Measurements from ENCODE around the gene PRR16.

DNA sequence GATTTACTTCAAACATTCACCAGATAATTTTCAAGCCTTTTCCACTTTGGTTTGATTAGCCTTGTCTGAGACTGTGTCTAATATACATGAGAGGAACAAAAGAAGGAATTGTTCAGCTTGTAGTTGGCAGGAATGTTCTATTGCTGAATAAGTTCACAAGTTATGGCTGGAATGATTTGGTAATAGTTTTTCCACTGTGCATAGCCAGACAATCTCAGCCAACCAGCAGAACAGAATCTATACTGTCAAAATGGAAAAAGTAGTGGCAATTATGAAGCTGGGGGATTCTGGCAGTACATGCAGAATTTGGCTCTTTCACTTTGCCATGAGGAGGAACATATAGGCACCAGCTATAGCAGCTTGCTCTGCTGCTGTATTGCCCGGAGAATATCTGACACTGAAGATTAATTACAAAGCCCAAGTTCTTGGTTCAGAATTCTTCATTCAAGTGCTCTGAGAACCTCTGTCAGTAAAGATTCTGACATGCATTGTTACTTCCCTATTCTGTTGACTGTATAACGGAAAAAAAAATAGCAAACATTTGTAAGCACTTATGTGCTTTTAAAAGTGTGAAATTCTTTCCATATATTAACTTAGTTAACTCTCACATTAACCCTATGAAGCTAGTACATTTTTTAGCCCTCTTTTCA, 150.6 kb downstream of the PRR16 start:
- no peak for TF ChIP-seq POLR2A (IDR thresholded peaks at IDR 0.05; ENCODE audit: low read depth, low read length)
- no peak for TF ChIP-seq TAF1 (IDR thresholded peaks at IDR 0.05; ENCODE audit: low read depth, low read length)
- no peak for TF ChIP-seq POLR2AphosphoS5 (IDR thresholded peaks at IDR 0.05; ENCODE audit: low read depth, low read length)
- no peak for TF ChIP-seq SPI1 (IDR thresholded peaks at IDR 0.05; ENCODE audit: low read depth, low read length)
- no peak for TF ChIP-seq POU2F2 (IDR thresholded peaks at IDR 0.05; ENCODE audit: low read depth, low read length)
- no peak for TF ChIP-seq PAX5 (IDR thresholded peaks at IDR 0.05; ENCODE audit: insufficient read depth, low read length, severe bottlenecking)
